ENCODE results near the gene SMAGP.
"Not testable (repeated sequence)": the region's sequence is repeated elsewhere in the genome, so short reads cannot be mapped to it uniquely, and the experiment has no call there.

DNA sequence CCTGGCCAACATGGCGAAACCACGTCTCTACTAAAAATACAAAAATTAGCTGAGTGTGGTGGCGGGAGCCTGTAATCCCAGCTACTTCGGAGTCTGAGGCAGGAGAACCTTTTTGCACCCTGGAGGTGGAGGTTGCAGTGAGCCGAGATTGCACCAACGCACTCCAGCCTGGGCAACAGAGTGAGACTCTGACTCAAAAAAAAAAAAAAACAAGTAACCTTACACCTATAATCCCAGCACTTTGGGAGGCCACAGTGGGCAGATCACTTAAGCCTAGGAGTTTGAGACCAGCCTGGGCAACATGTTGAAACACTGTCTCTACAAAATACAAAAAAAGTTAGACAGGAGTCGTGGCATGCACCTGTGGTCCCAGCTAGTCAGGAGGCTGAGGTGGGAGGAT, 2.6 kb upstream of the SMAGP start:
- not testable (repeated sequence) for TF ChIP-seq CTCF (IDR thresholded peaks at IDR 0.05; ENCODE audit: insufficient read depth, low read length); POLR2AphosphoS5 (IDR thresholded peaks at IDR 0.05; ENCODE audit: low read depth)

All from HL-60 (cell line).